Uterus (tissue), 4 donors: Measurements from ENCODE around the gene TLCD3A. TPM values are rescaled to one million over a fixed set of nuclear protein-coding genes. Genes with fewer than 3 reads are reported as not detected.

Experiments used
- DNase-seq, 2 donors: peaks; one replicate each; pipeline ENCODE4 v3.0.0-alpha.2; 2019 to 2020
- H3K27ac ChIP-seq, 2 donors: fragments of 200-600 bp; sonication (generic); 1 replicate in 1 of 2; 2 replicates in 1 of 2; pipeline ENCODE4 v1.5.1; 2016 to 2018
- H3K27me3 ChIP-seq, 2 donors: fragments of 200-600 bp; sonication (generic); one replicate each; pipeline ENCODE4 v1.5.1; 2018 to 2019; ENCODE audit warnings: control low read depth in 1 of 2
- H3K36me3 ChIP-seq, 2 donors: fragments of 200-600 bp; sonication (generic); one replicate each; pipeline ENCODE4 v1.5.1; 2019; ENCODE audit warnings: control low read depth in 1 of 2
- H3K4me1 ChIP-seq, 2 donors: fragments of 200-600 bp; sonication (generic); one replicate each; pipeline ENCODE4 v1.5.1; 2018 to 2019; ENCODE audit warnings: control low read depth in 1 of 2
- H3K4me3 ChIP-seq, 2 donors: fragments of 200-600 bp; sonication (generic); 1 replicate in 1 of 2; 2 replicates in 1 of 2; pipeline ENCODE4 v1.5.1; 2018 to 2019; ENCODE audit warnings: mild to moderate bottlenecking in 1 of 2
- H3K9me3 ChIP-seq, 2 donors: fragments of 200-600 bp; sonication (generic); one replicate each; pipeline ENCODE4 v1.5.1; 2019; ENCODE audit warnings: control low read depth in 1 of 2
- CTCF ChIP-seq, 4 experiments: fragments of 200-600 bp in 2 of 4; fragments of 450-650 bp in 2 of 4; sonication (generic) in 2 of 4; IDR thresholded peaks; one replicate each; pipeline ENCODE4 v1.5.1; 2016 to 2019; ENCODE audit warnings: antibody characterized with exemption in 4 of 4, mild to moderate bottlenecking in 2 of 4, moderate library complexity in 1 of 4
- POLR2A ChIP-seq, 2 donors: fragments of 450-650 bp; IDR thresholded peaks; one replicate each; pipeline ENCODE4 v1.6.1; 2016; ENCODE audit warnings: antibody characterized with exemption in 2 of 2, mild to moderate bottlenecking in 1 of 2, moderate library complexity in 1 of 2
- intact Hi-C: fragments of 100-400 bp; cut with DNase I; formaldehyde crosslinking; loops from one replicate; pipeline ENCODE4 v1.15.1; 2023; ENCODE audit warnings: low total_unique reads
- total RNA-seq, 4 donors: library from RNA; depleted of rRNA in 3 of 4; stranded (reverse); fragments of >200 nt in 3 of 4; gene quantifications; one replicate each; pipeline versions ENCODE4 v1.1.0 to v1.2.4, GENCODE V29; 2014 to 2023
- donor health status: DM: yes; HTN: yes; CAD: no.

TLCD3A gene
- total RNA-seq, 4 donors from 2014 or later = 3.2 to 19.6 (median 15.6) TPM; not detected in 1

- TF ChIP-seq CTCF (IDR thresholded peaks at IDR 0.05) (no peak), POLR2A (IDR thresholded peaks at IDR 0.05) (no peak)
- no peak overlapping the region for H3K4me3 ChIP-seq
- DNase-seq = peak in 1 of 2 donors; percentile 15
- H3K4me1 ChIP-seq = no peaks in the 10 kb centered on the region
- H3K36me3 ChIP-seq = no peaks in the 10 kb centered on the region
- no peaks in the 10 kb centered on the region for H3K9me3 ChIP-seq
- no peak overlapping the region for H3K27ac ChIP-seq
- H3K27me3 ChIP-seq = no peaks in the 10 kb centered on the region
- intact Hi-C loops = loop anchor here (5.0 kb wide), 1 partner anchor 190 kb away; no protein-coding TSS in a partner anchor
Measured at GRCh38 chr17:791829-792228, 59.4 kb downstream of the TLCD3A start.

GRCh38 chr17:792277-792676 lies 59.9 kb downstream of the TLCD3A start:
- H3K4me1 ChIP-seq = no peaks in the 10 kb centered on the region
- no peak for DNase-seq
- no peaks in the 10 kb centered on the region for H3K27me3 ChIP-seq
- H3K27ac ChIP-seq = no peak overlapping the region
- H3K9me3 ChIP-seq = no peaks in the 10 kb centered on the region
- no peak overlapping the region for H3K4me3 ChIP-seq
- TF ChIP-seq CTCF (IDR thresholded peaks at IDR 0.05) (no peak), POLR2A (IDR thresholded peaks at IDR 0.05) (no peak)
- H3K36me3 ChIP-seq = no peaks in the 10 kb centered on the region
- intact Hi-C loops = loop anchor here (5.0 kb wide), 1 partner anchor 190 kb away; no protein-coding TSS in a partner anchor

Other genes with a start within 250 kb of the TLCD3A start
- gene VPS53, start 17.8 kb upstream of the TLCD3A start, total RNA-seq = 10 to 100 TPM; 22.3 to 76.2 (median 32.1) TPM
- gene GEMIN4, start 19.7 kb downstream of the TLCD3A start, total RNA-seq = 10 to 100 TPM in 3 of 4 donors, 1 to 10 TPM in 1; 9.7 to 29.0 (median 17.0) TPM
- 10 to 100 TPM; 16.4 to 77.4 (median 35.8) TPM for gene GLOD4, start 49.7 kb downstream of the TLCD3A start, total RNA-seq
- gene MRM3, start 49.8 kb downstream of the TLCD3A start, total RNA-seq = 10 to 100 TPM in 2 of 4 donors, 1 to 10 TPM in 2; 3.2 to 20.8 (median 11.6) TPM
- 10 to 100 TPM in 3 of 4 donors, 1 to 10 TPM in 1; 6.5 to 99.0 (median 49.9) TPM for gene NXN, start 247.2 kb downstream of the TLCD3A start, total RNA-seq